Measurements from ENCODE around the gene KIAA0825.

Gene KIAA0825

DNA sequence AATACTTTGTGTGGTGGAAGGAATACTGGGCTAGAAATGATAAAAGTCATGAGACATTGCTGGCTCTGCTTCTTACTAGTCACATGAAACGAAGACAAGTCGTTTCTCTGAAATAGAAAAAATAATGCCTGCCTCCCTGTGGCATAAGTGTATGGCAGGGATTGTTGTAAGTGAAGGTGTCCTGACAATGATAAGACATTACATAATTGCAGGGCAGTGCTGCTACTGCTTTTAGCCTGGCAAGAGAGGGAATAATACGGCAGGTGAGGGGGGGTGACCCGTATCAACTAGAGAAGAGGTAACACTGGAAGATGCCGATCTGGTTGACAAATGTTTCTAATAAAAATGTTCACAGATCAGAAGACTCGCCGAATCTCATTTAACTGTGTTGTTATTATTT lies 314.3 kb downstream of the KIAA0825 start:
- no peak for DNase-seq

DNA sequence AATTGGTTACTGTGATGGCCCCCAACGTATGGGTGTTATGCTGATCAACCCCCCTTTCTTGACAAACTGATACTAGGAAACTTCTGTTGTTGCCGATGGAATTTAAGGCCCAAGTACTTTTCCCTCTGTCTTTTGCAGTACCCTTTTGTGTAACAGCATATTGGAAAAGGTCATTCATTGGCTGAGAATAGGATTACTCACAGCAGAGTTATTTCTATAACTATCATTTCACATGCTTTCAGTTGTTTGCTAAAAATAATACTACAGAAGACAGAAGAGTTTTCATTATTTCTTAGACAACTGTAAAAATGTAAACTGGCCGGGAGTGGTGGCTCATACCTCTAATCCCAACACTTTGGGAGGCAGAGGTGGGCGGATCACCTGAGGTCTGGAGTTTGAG lies 329.5 kb downstream of the KIAA0825 start:
- DNase-seq, result no peak

DNA sequence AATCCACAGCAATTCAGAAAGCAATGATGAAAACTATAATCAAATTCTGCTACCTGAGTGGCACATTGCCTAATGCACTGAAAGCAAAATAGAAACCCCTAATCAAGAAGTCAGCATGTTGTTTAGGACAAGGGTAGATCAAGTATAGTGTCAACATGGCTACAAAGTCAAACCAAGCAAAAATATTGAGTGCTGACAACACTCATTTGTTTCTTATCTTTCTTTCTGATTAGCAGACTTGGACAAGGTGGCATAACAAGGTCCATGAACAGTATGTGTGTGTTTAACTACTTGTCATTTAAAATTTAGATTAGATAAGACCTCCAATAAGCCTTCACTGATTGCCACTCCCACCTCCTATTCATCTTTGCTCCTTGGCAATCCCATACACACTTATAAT lies 332.4 kb downstream of the KIAA0825 start:
- DNase-seq, result no peak

DNA sequence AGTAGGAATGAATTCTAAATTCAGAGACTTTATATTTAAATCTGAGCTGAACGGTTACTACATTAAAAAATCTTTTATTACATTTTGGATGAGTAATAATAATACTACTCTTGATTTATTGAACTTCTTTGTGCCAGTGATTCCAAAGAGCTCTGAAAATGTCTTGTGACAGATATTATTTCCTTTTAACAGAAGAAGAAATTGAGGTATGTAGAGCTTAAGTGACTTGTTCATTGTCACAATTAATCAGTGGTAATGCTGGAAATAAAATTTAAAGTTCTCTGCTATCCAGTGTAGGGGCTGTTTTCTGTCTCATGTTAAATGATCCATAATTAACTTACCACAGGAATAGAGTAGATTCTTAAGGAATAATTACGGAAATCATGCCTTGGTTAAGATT lies 335.3 kb downstream of the KIAA0825 start:
- no peak for DNase-seq

DNA sequence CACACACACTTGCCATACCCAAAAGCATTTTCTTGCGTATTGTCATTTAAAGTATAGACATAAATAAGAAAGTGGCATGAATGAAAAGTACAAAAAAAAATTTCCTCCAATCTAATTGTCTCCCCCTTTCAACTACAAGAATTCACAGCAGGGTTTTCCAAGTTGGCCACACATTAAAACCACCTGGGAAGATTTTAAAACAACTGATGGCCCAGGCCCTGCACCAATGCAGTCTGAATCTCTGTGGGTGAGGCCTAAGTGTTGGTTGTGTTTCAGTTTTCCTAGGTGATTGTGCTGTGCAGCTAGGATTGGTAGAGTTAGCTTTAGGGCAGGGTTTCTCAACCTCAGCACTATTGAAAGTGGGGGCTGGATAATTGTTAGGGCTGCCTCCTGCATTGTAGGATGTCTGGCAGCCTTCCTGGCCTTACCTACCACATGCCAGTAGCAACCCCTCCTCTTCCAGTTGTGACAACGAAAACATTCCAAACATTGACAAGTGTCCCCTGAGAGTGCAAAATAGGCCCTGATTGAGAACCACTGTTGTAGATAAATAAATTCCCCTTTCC lies 337.1 kb downstream of the KIAA0825 start:
- DNase-seq, result no peak

DNA sequence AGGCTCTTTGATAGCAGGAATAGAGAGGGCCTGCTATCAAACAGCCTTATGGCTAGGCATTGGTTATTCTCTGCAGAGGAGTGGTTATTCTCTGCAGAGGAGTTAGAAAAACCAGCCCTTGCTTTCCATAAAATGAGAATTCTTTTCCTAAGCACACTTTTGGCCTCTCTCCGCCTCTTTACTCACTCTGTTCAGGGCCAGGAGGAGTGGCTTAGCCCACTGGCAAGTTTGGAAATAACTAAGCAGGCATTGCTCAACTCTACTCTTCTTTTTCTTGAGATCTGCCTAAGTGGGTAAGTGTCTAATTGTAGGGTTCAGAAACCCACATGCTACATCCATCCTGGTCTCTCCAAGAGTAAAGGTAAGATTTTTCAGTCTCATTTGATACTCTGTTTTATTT lies 341.7 kb downstream of the KIAA0825 start:
- DNase-seq, result no peak

DNA sequence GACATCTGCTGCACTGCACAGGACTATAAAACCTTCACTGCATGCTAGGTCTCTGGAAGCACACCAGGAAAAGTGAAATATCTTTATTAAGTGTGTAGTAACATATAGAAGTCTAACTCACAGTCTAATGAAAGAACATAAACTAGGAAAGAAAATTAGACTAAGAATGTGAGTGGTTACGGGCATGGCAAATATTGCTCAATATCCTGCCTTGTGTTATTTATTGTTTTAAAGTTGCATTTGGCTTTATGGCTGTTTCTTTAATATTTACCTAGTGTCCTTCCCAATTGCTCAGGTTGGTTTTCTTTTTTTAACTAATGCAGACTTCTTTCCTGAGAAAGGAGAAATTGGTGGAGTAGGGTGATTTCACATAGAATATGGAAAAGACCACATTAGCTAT lies 342.4 kb downstream of the KIAA0825 start:
- no peak for DNase-seq

DNA sequence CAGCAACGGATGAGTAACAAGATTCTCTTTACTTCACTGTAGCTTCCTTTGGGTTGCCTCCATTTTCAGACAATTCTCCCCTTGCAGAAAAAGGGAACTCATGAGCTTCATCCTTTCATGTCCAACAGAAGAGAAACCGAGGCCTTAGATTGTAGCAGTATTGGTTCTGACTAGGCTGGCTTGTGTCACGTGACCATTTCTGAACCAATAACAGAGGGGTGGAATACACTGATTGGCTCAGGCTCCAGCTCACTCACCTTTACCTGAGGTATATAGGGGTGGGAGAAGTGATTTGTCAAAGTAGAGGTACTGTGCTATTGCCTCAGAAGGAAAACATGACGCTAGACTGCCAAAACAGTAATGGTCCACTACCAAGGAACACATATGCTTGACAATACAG lies 343.7 kb downstream of the KIAA0825 start:
- no peak for DNase-seq

DNA sequence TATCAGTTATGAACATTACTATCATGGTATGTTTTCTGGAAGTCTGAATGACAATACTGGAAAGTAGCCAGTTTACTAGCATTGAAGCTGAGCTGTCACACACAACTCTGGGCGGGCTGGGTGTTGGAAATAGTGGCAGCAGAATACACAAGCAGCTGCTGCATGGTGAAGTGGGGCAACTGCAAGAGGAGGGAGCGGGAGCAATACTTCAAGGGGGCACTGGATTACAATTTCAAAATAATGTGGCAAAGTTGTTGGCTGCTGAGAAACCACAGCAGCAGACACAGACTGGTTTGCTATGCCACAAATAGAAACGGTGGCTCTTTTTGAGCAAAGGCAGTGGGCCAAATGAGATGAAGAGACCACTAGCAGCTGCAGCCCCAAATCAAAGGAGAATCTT lies 350.2 kb downstream of the KIAA0825 start:
- no peak for DNase-seq

DNA sequence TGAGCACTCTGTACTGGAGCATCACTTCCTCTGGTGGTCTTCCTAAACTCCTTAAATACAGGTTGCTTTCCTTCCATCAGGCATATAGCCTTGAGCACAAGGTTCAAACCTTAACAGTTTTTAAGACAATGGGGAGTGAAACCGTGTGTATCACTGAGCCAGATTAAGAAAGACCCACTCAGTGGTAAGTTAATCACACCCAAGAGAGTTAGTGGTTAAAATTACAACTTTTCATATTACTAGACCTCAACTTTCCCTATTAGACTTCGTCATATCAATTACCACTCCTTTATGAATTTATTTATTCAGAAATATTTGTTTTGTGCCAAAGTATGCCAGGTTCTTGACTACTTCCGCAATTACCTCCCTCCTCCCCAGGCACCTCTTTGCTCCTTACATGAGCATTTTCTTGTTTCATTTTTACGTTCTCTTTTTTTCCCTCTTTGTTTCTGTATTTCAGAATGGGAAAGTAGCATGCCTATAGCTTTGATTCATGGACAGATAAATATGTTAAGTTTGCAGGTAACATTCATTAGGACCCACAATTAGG lies 351.0 kb downstream of the KIAA0825 start:
- no peak for DNase-seq

DNA sequence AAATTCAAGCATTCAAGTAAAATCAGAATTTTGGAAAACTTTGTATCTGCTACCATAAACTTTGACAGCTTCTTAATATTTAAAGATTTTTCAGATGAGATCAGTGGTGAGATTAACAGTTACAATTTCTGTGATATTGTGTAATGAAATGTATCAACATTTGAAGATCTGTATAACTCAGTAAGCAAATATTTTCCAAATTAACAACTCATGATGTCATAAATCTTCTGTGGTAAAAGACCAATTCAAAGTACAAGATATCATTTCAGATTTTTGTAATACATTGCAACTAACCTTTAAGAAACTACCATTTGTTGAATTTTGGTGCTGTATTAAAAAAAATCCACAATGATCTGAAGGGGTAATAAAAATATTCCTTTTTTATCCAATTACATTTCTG lies 352.2 kb downstream of the KIAA0825 start:
- no peak for DNase-seq

DNA sequence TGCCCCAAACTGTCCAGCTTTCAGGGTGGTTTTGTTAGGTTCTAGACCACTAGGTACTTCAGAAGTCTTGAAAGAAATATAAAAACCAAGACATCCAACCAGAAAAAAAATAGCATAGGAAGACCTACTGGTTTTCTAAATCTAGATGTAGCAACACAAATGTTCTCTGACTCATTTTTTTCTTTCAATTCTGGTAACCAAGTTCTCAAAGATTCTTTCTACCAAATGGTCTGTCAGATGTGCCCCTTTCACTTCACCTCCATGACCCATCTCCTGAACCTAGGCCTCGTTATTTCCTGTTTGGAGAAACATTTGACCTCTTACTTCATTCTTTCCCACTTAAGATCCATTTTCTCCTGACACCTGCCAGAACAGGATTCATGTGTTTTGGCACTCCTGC lies 355.3 kb downstream of the KIAA0825 start:
- no peak for DNase-seq

DNA sequence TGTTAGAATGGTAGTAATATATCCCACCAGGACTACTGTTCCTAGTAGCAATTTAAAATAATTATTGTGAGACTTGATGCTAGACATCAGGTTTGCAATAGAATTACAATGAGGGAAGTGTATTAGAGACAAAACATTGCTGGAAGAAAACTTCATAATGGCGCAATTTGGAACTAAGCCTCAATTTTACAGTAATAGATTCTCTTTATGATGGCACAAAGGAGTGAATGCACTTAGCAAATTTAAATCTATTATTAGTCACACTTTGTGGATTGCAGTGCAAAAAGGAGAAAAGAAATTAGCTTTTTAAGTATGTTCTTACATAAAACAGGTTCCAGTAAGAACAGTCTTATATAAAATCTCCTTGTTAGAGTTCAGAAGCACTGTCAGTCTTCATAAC lies 358.3 kb downstream of the KIAA0825 start:
- DNase-seq, result no peak

DNA sequence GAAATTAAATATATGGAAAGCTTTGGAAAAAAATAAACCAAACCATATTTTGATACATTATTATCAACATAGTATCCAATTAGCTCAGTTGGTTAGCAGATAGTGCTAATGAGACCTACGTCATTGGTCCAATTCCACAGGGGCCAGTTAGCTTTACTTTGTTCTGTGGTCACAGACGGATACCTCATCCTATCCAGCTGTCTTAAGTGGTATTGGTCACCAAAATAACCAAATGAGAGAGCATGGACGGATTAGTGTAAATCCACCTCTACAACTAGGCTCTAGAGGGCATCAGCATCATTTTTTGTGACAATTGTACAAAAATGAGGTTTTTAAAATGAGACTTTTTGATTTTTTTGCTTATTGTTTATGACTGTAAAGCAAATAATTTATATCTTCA lies 364.2 kb downstream of the KIAA0825 start:
- no peak for DNase-seq

DNA sequence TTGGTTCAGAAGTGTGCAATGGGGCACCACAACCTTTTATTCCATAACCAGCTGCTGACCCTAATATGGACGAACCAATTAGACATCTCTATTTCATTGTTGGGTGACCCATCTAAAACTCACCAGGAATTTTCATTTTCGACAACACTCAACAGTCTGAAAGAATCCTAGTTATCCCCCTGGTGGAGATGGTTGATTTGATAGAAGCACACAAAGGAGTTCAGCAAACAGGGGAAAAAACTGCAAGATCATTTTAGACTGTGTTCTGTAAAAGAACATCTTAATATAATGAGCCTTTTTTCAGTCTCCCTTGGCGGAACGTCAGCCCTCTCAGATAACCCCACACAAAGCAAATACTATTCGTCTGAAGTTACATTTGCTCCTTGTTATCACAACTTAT lies 367.4 kb downstream of the KIAA0825 start:
- no peak for DNase-seq

DNA sequence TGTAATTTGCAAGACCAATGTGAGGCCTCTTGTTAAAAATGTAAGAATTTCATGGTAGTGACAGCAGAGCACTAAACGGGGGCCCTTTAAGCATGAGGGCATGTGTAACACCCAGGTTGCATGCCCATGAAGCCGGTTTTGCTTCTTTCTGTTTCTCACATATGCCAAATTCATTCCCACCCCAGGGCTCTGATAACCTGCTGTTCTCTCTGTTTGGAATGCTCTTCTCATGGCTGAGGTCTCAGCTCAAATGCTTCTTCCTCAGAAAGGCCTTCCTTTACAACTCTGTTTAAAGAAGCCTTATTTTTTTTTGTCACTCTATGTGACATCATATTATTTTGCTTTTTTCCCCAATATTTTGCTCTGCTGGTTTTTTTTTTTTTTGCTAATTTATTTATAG lies 369.0 kb downstream of the KIAA0825 start:
- no peak for DNase-seq

DNA sequence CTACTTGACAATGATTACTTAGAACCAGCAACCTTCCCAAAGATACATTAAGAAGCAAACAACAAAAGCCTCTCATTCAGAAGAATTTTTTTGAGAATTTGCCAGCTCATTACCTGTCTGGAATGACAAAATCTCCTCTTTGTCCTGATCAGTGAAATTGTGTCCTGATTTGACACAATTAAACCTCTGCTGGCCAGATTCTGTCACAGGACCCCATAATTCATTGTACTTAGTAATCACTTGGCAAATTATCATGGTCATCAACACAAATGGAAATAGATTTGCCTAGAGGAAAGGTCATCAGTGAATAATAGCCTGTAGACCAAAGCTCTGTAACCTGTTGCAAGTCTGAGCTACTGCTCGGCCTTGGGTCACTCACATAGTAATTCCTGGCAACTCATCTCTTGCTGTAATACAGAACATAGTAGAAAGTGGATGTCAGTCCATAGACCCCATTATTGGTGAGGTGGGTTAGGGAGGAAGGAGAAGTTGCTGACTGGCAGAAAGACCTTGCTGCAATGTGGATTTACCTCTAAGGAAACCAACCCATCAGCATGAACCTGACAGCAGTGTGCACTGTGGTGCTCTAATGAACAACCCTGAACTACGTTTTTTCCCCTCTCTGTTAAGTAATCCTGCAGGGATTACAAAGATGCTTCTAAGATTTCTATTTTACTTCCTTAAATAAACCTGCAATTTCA lies 370.1 kb downstream of the KIAA0825 start:
- no peak for DNase-seq

DNA sequence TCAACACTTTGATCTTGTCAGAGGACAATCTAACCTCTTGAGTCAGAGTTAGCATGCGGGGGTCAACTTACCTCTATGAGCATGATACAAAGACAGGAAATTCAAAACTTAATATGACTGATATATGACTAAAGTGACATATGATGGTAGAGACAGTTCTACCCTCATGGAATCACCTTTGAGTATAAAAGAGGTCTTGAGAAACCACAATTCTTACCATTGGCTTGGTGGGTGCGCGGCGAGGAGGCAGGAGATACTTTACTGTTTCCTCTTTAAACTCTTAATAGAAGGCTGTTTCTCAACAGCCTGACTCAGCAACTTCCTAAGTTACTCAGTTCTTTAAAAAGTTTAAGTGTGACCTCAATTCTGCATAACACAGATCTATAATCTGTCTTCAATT lies 372.8 kb downstream of the KIAA0825 start:
- no peak for DNase-seq

DNA sequence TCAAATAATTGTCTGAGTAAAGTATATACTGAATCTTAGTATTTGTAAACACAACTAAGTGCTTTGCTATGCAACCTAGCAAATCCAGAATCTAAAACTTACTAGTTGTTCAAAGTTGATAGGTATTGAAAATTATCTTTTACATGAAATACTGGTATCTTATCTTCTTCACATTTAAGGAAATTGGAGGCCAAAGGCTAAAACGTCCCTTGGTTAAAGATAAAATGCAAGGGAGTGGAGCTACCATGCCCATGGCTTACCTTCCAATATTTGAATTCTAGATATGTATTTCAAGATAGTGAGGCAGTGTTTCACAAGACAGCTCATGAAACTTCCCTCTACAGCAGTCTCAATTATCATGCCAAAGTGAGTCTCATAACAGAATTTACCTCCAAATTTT lies 373.5 kb downstream of the KIAA0825 start:
- DNase-seq, result no peak

DNA sequence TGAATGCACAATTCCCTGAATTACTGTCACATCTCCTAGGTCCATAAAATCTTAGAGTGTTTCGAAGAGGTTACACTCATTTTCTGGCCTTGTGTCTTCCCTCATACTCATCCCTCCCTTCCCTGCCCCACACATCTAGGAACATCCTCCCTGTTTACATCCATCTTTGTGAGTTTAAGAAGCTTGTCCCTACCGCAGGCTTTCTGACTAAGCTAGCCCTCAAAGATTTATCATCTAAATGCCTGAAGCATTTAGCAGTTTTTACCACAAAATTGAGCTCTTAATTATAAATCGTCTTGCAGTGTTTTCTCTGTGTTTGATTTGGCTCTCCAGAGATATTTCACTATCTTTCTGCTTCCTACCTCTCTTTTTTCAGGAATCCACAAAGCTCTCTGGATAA lies 374.8 kb downstream of the KIAA0825 start:
- DNase-seq, result no peak

DNA sequence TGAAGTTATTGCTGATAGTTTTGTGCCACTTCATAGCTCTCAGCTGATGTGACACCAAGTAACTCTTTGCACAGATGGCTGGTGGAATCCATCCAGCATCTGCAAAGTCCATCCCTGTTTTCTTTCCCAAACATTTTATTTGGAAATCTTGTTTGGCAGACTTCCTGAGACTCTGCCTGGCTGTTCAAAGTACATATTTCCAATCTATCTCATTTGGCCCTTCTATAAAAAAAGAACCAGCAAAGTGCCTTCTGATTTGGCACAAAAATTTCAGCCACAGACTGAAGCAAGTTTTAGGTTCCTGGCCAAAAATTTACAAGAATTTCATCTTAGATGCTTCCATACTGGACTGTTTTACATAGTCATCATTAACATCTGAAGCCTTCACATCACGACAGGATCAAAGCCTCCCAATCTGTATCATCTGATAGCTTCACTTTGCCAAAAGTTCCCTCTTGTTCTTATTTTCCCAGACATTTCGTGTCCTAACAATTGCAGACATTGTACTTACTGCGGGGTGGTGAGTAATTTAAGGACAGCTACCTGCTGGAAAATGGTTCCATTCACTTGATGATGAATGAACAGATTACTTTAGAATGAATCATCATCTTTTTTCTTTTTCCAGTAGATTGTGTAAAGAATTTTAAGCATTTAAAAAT lies 377.3 kb downstream of the KIAA0825 start:
- DNase-seq, result no peak

DNA sequence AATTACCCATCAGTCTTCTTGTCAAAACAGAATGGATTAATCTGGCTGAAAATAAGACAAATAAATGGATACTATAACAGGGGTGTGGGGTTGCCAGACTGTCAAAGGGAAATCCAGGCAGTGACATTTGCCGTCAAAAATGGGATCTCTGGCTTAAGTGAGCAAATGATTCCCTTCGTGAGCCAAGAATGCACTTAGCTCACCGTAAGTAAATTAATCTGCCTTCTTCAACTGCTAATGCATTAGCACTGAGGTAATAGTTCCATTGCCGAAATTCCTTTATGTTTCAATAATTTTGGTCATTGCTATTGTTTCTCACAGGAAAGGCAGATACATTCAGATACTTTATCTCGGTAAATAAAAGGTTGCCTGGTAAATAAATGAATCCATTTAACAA lies 377.8 kb downstream of the KIAA0825 start:
- no peak for DNase-seq

DNA sequence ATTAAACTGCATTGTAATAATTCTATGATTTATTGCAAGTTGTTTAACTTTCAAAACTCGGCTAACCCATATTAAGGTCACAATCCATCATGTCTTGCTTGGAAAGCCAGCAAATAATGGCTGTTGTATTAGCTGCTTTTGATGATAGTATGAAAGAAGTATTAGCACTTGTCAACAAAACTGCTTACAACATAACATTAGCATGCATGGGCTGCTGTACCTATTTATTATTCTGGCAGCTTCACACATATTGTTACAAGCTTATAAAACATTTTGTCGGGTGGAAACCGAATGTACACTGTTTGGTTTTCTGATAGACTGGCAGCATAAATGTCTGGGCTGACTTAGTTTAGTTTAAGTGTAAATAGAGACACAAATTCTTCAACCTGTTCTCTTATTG lies 378.3 kb downstream of the KIAA0825 start:
- DNase-seq, result no peak

DNA sequence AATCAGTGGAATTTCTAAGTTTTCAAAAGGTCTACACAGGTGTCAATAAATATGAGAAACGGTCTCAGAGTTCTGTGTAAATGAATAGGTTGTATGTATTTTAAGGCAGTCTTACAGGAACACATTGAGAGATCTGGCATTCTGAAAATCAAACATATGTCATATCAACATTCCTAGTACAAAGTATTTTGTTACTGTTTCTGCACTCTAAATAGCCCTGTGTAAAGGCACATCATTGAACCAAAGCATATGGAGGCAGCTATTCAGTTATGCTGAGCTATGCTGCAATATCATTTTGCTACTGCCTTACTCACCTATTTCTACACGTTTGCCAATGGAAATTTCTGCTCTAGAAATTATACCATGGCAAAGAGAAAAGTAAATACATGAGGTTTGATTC lies 379.1 kb downstream of the KIAA0825 start:
- DNase-seq, result no peak

DNA sequence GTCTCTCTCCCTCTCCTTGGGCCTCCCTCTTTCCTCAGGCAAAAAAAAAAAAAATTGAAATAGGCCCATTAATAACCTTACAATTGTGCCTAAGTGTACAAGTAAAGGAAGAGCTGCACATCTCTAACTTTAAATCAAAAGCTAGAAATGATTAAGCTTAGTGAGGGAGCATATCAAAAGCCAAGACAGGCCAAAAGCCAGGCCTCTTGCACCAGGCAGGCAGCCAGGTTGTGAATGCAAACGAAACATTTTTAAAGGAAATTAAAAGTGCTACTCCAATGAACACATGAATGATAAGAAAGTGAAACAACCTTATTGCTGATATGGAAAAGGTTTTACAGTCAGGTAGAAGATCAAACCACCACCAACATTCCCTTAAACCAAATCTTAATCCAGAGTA lies 383.4 kb downstream of the KIAA0825 start:
- DNase-seq, result no peak

Measured in NCI-H2107 (cell line).